EL (cell line): ENCODE measurements around the gene S100A6.

ENCODE experiments used
- DNase-seq: peaks from one replicate; pipeline ENCODE4 v3.0.0-alpha.2; 2016

S100A6 gene

GRCh38 chr1:153544453-153545066 is 8.8 kb upstream of the S100A6 start:
- no peak for DNase-seq

- no peak for DNase-seq
Measured at GRCh38 chr1:153543736-153544135, 7.9 kb upstream of the S100A6 start.

- DNase-seq = no peak
Measured at GRCh38 chr1:153542956-153543711, 7.3 kb upstream of the S100A6 start.

- DNase-seq = no peak
Measured at GRCh38 chr1:153541641-153542590, 6.1 kb upstream of the S100A6 start.

- DNase-seq = peak; percentile 79
Measured at GRCh38 chr1:153540394-153541361, 4.9 kb upstream of the S100A6 start, which contains the start of gene S100A5. Gene S100A5 (minus strand): TSS chr1:153540934. CDS start chr1:153540191, 743 bp downstream.

GRCh38 chr1:153539395-153540093 is 3.8 kb upstream of the S100A6 start:
- DNase-seq = no peak

GRCh38 chr1:153538315-153538821 is 2.6 kb upstream of the S100A6 start:
- peak; percentile 64 for DNase-seq

GRCh38 chr1:153537376-153537730 is 1.6 kb upstream of the S100A6 start:
- no peak for DNase-seq

GRCh38 chr1:153536671-153537375 is 1.0 kb upstream of the S100A6 start:
- DNase-seq = no peak

- peak; percentile 96 for DNase-seq
Measured at GRCh38 chr1:153536012-153536670, 350 bp upstream of the S100A6 start.

GRCh38 chr1:153534925-153535241 is 908 bp downstream of the S100A6 start:
- DNase-seq = no peak

GRCh38 chr1:153534226-153534924 is 1.4 kb downstream of the S100A6 start:
- DNase-seq = peak; percentile 76

GRCh38 chr1:153533689-153534201 is 2.0 kb downstream of the S100A6 start:
- peak; percentile 96 for DNase-seq

GRCh38 chr1:153532769-153533599 is 2.8 kb downstream of the S100A6 start:
- DNase-seq = peak; percentile 90

- DNase-seq = no peak
Measured at GRCh38 chr1:153532181-153532580, 3.6 kb downstream of the S100A6 start.

GRCh38 chr1:153531638-153532037 is 4.2 kb downstream of the S100A6 start:
- DNase-seq = no peak

GRCh38 chr1:153527683-153528040 is 8.1 kb downstream of the S100A6 start:
- DNase-seq = no peak

- DNase-seq = no peak
Measured at GRCh38 chr1:153527023-153527682, 8.6 kb downstream of the S100A6 start.
